GM06990 (cell line): ENCODE results near the gene PMS1.

Experiments used
- DNase-seq: peaks from one replicate; pipeline ENCODE4 v3.0.0-alpha.2; 2011; ENCODE audit not compliant: insufficient read length; ENCODE audit errors: extremely low read depth
- H3K27me3 ChIP-seq: replicated peaks from 2 replicates; pipeline ENCODE4 v1.6.0; 2011; ENCODE audit warnings: low read length; ENCODE audit not compliant: control insufficient read depth, insufficient read depth
- H3K36me3 ChIP-seq: 2 replicates; pipeline ENCODE4 v1.5.1; 2011; ENCODE audit warnings: low read length; ENCODE audit not compliant: control insufficient read depth, insufficient read depth
- H3K4me3 ChIP-seq: replicated peaks from 2 replicates; pipeline ENCODE4 v1.5.1; 2011; ENCODE audit warnings: low read depth, mild to moderate bottlenecking, control low read depth, low read length
- CTCF ChIP-seq: IDR thresholded peaks from 2 replicates; pipeline ENCODE4 v1.5.1; 2011; ENCODE audit warnings: low read length, control low read depth, mild to moderate bottlenecking, inconsistent platforms; ENCODE audit not compliant: insufficient read depth, poor library complexity, severe bottlenecking

PMS1 gene

GRCh38 chr2:189798312-189799029, 14.2 kb downstream of the PMS1 start:
- Histone ChIP-seq H3K4me3 (no peak overlapping the region), H3K27me3 (no peaks in the 10 kb centered on the region), H3K36me3 (peaks cover 4% of the 10 kb centered on the region)
- peak; percentile 49 for TF ChIP-seq CTCF
- DNase-seq, result no peak

GRCh38 chr2:189799030-189799331, 14.7 kb downstream of the PMS1 start:
- no peak overlapping the region for H3K4me3 ChIP-seq
- no peaks in the 10 kb centered on the region for H3K27me3 ChIP-seq
- peaks cover 4% of the 10 kb centered on the region for H3K36me3 ChIP-seq
- no peak for TF ChIP-seq CTCF
- DNase-seq, result no peak

GRCh38 chr2:189799531-189799930, 15.3 kb downstream of the PMS1 start:
- no peak overlapping the region for H3K4me3 ChIP-seq
- no peak for DNase-seq
- H3K36me3 ChIP-seq, result peaks cover 4% of the 10 kb centered on the region
- H3K27me3 ChIP-seq, result no peaks in the 10 kb centered on the region
- no peak for TF ChIP-seq CTCF

- no peak overlapping the region for H3K4me3 ChIP-seq
- no peaks in the 10 kb centered on the region for H3K27me3 ChIP-seq
- TF ChIP-seq CTCF, result no peak
- H3K36me3 ChIP-seq, result peaks cover 4% of the 10 kb centered on the region
- DNase-seq, result no peak
Observed at GRCh38 chr2:189802396-189802912, 18.2 kb downstream of the PMS1 start.

- no peak overlapping the region for H3K4me3 ChIP-seq
- no peak for DNase-seq
- H3K36me3 ChIP-seq, result peaks cover 4% of the 10 kb centered on the region
- H3K27me3 ChIP-seq, result no peaks in the 10 kb centered on the region
- TF ChIP-seq CTCF, result no peak
Observed at GRCh38 chr2:189803431-189803830, 19.2 kb downstream of the PMS1 start.
